22Rv1 (cell line): ENCODE results near the gene MAST3.

ENCODE experiments used
- ZFX ChIP-seq: fragments of 450-650 bp; IDR thresholded peaks from 2 replicates; pipeline ENCODE4 v1.6.1; 2017; ENCODE audit warnings: antibody characterized with exemption, borderline replicate concordance
- TF ChIP-seq, protein P1 (sequence below): fragments of 450-650 bp; IDR thresholded peaks from 2 replicates; pipeline ENCODE4 v1.5.1; 2017; ENCODE audit warnings: mild to moderate bottlenecking

DNA sequence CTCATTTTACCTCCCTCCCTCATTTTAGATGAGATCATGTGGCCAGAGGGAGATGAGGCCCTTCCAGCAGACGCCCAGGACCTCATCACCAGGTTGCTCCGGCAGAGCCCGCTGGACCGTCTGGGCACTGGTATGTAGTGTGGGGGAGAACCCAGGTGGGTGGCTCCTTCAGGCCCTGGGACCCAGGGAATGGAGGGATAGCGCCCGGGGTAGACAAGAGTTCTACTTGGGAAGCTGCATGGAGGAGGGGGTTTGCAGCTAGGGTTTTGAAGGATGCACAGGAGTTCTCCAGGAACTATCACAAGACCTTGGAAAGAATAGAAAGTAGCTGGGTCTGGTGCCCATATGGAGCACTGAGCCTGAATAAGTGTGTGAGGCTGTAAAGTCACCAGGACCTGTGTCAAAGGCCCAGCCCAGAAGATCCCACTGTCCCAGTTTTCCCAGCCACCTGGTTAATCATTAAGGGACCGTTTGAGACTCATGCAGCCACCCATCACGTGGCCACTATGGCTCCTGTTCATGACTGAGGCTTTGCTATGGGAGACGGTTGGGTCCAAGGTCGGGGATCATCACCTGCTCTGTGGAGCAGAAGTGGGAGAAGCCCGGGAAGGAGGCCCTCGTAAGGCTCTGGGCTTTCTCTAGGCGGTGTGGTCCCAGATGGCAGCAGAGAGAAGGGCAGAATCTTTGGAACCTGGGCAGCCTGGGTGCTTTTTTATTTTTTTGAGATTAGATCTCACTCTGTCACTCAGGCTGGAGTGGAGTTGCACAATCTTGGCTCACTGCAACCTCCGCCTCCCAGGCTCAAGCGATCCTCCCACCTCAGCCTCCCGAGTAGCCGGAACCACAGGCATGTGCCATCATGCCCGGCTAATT lies 38.4 kb downstream of the MAST3 start:
- TF ChIP-seq, protein P1, sequence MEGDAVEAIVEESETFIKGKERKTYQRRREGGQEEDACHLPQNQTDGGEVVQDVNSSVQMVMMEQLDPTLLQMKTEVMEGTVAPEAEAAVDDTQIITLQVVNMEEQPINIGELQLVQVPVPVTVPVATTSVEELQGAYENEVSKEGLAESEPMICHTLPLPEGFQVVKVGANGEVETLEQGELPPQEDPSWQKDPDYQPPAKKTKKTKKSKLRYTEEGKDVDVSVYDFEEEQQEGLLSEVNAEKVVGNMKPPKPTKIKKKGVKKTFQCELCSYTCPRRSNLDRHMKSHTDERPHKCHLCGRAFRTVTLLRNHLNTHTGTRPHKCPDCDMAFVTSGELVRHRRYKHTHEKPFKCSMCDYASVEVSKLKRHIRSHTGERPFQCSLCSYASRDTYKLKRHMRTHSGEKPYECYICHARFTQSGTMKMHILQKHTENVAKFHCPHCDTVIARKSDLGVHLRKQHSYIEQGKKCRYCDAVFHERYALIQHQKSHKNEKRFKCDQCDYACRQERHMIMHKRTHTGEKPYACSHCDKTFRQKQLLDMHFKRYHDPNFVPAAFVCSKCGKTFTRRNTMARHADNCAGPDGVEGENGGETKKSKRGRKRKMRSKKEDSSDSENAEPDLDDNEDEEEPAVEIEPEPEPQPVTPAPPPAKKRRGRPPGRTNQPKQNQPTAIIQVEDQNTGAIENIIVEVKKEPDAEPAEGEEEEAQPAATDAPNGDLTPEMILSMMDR = no peak
- TF ChIP-seq ZFX = no peak
